LNCaP clone FGC (cell line): ENCODE data around the gene TRUB1.

Source experiments
- DNase-seq: peaks from one replicate; pipeline ENCODE4 v3.0.0-alpha.2; 2011; ENCODE audit warnings: low read depth
- H3K4me3 ChIP-seq: 2 replicates; pipeline ENCODE4 v1.5.1; 2011; ENCODE audit warnings: mild to moderate bottlenecking, low read depth, low read length, control low read depth
- CTCF ChIP-seq: IDR thresholded peaks from 2 replicates; pipeline ENCODE4 v1.5.1; 2012; ENCODE audit warnings: mild to moderate bottlenecking; ENCODE audit not compliant: control insufficient read depth, insufficient read depth; ENCODE audit errors: extremely low read depth

Gene TRUB1

DNA sequence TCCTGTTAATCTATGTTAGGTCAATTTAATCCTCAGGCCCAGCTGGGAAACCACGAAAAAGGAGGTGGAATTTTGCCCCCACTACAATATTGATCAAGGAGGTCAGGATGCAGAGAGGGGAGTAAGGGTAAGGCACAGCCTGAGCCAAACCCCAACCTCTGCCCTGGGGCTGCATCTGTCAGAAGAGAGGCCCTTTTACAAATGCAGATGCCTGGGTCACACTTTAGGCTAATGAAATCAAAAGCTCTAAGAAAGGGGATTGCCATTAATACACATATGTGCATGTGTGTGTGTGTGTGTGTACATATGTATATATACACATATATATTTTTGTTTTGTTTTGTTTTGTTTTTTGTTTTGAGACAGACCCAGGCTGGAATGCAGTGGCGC is 25.5 kb upstream of the TRUB1 start:
- no peak for TF ChIP-seq CTCF
- no peak for DNase-seq
- H3K4me3 ChIP-seq: no peak overlapping the region

DNA sequence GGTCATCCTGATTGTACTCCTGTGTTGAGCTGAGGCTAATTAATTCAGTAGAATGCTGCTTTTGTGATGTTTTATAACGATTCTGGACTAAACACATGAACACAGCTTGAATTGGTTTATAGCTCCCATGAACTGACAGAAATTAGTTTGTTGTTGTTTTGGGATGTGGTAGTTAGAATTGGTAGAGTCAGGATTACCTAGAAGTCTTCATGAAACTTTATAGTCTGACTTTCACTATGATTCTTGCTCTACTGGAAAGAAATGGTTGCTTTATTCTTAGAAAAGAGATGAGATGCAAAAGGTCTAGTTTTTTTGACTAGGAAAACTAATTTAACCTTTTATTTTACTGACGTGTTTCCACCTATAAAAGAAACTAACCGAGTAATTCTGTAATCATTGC is 23.4 kb upstream of the TRUB1 start:
- DNase-seq: no peak
- TF ChIP-seq CTCF: no peak
- no peak overlapping the region for H3K4me3 ChIP-seq

GRCh38 chr10:114915294-114915693 is 22.7 kb upstream of the TRUB1 start:
- DNase-seq: peak; percentile 43
- no peak overlapping the region for H3K4me3 ChIP-seq
- no peak for TF ChIP-seq CTCF

GRCh38 chr10:114916653-114917052 is 21.3 kb upstream of the TRUB1 start:
- no peak for DNase-seq
- no peak for TF ChIP-seq CTCF
- H3K4me3 ChIP-seq: no peak overlapping the region

DNA sequence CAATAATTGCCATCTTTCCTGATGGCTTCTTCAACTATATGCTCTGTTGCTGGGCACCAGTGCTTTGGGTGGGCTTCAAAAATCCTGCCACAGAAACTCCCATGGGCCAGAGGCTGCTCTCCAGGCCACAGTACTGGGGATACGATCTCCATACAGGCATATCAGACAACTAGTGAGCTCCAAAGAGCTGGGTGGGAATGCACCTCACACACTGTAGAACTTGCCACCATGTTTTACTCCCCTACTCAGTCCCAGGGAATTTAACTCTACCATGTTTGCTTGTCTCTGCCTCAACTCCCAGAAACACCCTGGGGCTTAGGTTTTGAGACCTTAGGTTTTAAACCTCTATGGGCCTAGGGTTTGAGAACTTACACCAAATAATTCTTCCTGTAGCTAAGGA is 20.5 kb upstream of the TRUB1 start:
- DNase-seq: no peak
- TF ChIP-seq CTCF: no peak
- H3K4me3 ChIP-seq: no peak overlapping the region

- no peak for TF ChIP-seq CTCF
- no peak for DNase-seq
Measured at GRCh38 chr10:114917927-114918672, 19.9 kb upstream of the TRUB1 start.

DNA sequence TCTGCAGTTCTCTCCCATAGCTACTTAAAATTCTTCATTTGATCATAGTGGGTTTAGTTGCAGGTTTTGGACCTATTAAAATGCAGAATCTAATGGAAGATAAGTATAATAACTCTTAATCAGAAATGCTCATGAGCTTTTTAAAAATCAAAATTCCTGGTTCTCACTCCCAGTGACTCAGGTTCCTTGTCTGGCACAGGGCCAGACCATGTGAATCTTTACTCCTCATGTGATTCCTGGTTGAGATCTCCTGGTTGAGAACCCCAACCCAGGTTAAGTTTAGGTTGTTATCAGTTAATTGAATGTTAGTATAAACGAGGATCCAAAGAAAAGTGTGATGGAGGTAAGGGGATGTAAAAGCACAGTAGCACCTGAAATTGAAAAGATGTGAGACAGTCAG is 17.5 kb upstream of the TRUB1 start:
- no peak overlapping the region for H3K4me3 ChIP-seq
- no peak for TF ChIP-seq CTCF
- no peak for DNase-seq

More at GRCh38 chr10:114917927-114918672, 19.9 kb upstream of the TRUB1 start:
- no peak overlapping the region for H3K4me3 ChIP-seq
